HepG2 (cell line): ENCODE data around the gene MSI2. TPM values are rescaled to one million over a fixed set of nuclear protein-coding genes. Genes with fewer than 3 reads are reported as not detected.

ENCODE experiments used
- AKAP8 ChIP-seq: sonication (generic); formaldehyde crosslinking; IDR thresholded peaks from 2 replicates; pipeline ENCODE4 v1.5.1; 2020; ENCODE audit warnings: mild to moderate bottlenecking, missing genetic modification reagents
- ARID3A ChIP-seq: IDR thresholded peaks from 2 replicates; pipeline ENCODE4 v1.6.1; 2012; ENCODE audit warnings: low read depth, low read length, improper control_type of control experiment
- HOXA3 ChIP-seq: sonication (generic); formaldehyde crosslinking; IDR thresholded peaks from 2 replicates; pipeline ENCODE4 v1.5.0; 2020; ENCODE audit warnings: missing genetic modification reagents
- KIAA2018 ChIP-seq: sonication (generic); formaldehyde crosslinking; IDR thresholded peaks from 2 replicates; pipeline ENCODE4 v1.5.0; 2020; ENCODE audit warnings: mild to moderate bottlenecking, missing genetic modification reagents, borderline replicate concordance
- MEF2D ChIP-seq: sonication (generic); formaldehyde crosslinking; IDR thresholded peaks from 2 replicates; pipeline ENCODE4 v1.5.1; 2020; ENCODE audit warnings: mild to moderate bottlenecking, missing genetic modification reagents
- PLRG1 ChIP-seq: fragments of 450-650 bp; conservative IDR thresholded peaks from 2 replicates; pipeline ENCODE4 v1.6.1; 2016
- SAP130 ChIP-seq: IDR thresholded peaks from 2 replicates; pipeline ENCODE4 v1.6.1; 2016; ENCODE audit warnings: low read depth
- SNAPC4 ChIP-seq: sonication (generic); formaldehyde crosslinking; IDR thresholded peaks from 2 replicates; pipeline ENCODE4 v1.4.0; 2020; ENCODE audit warnings: mild to moderate bottlenecking, missing genetic modification reagents
- ZBTB14 ChIP-seq: sonication (generic); formaldehyde crosslinking; IDR thresholded peaks from 2 replicates; pipeline ENCODE4 v1.4.0; 2020; ENCODE audit warnings: missing genetic modification reagents
- ZNF17 ChIP-seq: sonication (generic); formaldehyde crosslinking; IDR thresholded peaks from 2 replicates; pipeline ENCODE4 v1.5.0; 2020; ENCODE audit warnings: mild to moderate bottlenecking, missing genetic modification reagents
- ZNF781 ChIP-seq: sonication (generic); formaldehyde crosslinking; IDR thresholded peaks from 2 replicates; pipeline ENCODE4 v1.5.1; 2020; ENCODE audit warnings: borderline replicate concordance, mild to moderate bottlenecking, missing genetic modification reagents; ENCODE audit errors: not compliant biosample characterization
- ZNF841 ChIP-seq: sonication (generic); formaldehyde crosslinking; IDR thresholded peaks from 2 replicates; pipeline ENCODE4 v1.8.1; 2023; ENCODE audit warnings: missing genetic modification reagents, borderline replicate concordance
- polyA plus RNA-seq, 8 experiments: library from polyadenylated mRNA; depleted of rRNA in 3 of 8; stranded (reverse) in 7 of 8; unstranded in 1 of 8; fragments of >200 nt; fragmentation: Illumina TruSeq in 4 of 8; extraction: Trizol in 4 of 8; gene quantifications; 2 replicates each; pipeline versions ENCODE4 v1.2.1 to v1.2.3, GENCODE V29; 2011 to 2016; ENCODE audit warnings: low read depth in 4 of 8, missing spikeins in 1 of 8, mixed read lengths in 1 of 8; ENCODE audit not compliant: insufficient read depth in 1 of 8
- total RNA-seq, 5 experiments: library from RNA; depleted of rRNA; stranded (reverse); fragments of >200 nt; fragmentation: Illumina TruSeq; extraction: Trizol; gene quantifications; 2 replicates each; pipeline ENCODE4 v1.2.3, GENCODE V29; 2016; ENCODE audit warnings: low read depth in 1 of 5

The MSI2 gene
- total and polyA plus RNA-seq, 2 of the 13 experiments (the other 11 are each of a cell fraction or from before 2014, with no cell fraction given) = 77.5 to 78.4 TPM

- TF ChIP-seq ARID3A (peak; percentile 92), ZNF781 (CRISPR knock-in tag) (peak; percentile 89), PLRG1 (no peak), HOXA3 (peak; percentile 98), SAP130 (CRISPR knock-in tag) (peak; percentile 98), ZBTB14 (no peak), MEF2D (CRISPR knock-in tag) (peak; percentile 99), SNAPC4 (0 out of 2 replicates have a peak, but pooled peaks have one; percentile 85), ZNF17 (no peak), KIAA2018 (CRISPR knock-in tag) (no peak), AKAP8 (CRISPR knock-in tag) (peak; percentile 97), ZNF841 (CRISPR knock-in tag) (no peak)
Observed at GRCh38 chr17:57561072-57561861, 304.9 kb downstream of the MSI2 start (continued).
